H9 (cell line): ENCODE results near the gene APOBEC3G. TPM values are rescaled to one million over a fixed set of nuclear protein-coding genes. Genes with fewer than 3 reads are reported as not detected.
A peak's percentile ranks its signal among the peaks of the same experiment; 100 is the strongest.

ENCODE experiments used
- DNase-seq: peaks from one replicate; pipeline ENCODE4 v3.0.0-alpha.2; 2017
- H2AFZ ChIP-seq: one replicate; pipeline ENCODE4 v1.6.1; 2013; ENCODE audit warnings: mild to moderate bottlenecking, low read length, control low read depth, moderate library complexity
- H2AK5ac ChIP-seq: 2 replicates; pipeline ENCODE4 v1.6.1; 2013; ENCODE audit warnings: low read length, control low read depth, mixed read lengths; ENCODE audit not compliant: insufficient read length
- H2BK120ac ChIP-seq: one replicate; pipeline ENCODE4 v1.6.1; 2013; ENCODE audit warnings: low read depth, mild to moderate bottlenecking, low read length, control low read depth, inconsistent platforms; ENCODE audit not compliant: poor library complexity, severe bottlenecking
- H2BK12ac ChIP-seq: 2 replicates; pipeline ENCODE4 v1.6.1; 2013; ENCODE audit warnings: low read length, control low read depth, mixed read lengths, low read depth; ENCODE audit not compliant: insufficient read length
- H2BK15ac ChIP-seq: 2 replicates; pipeline ENCODE4 v1.6.1; 2013; ENCODE audit warnings: low read depth, low read length, control low read depth
- H2BK20ac ChIP-seq: one replicate; pipeline ENCODE4 v1.6.1; 2013; ENCODE audit warnings: low read depth, mild to moderate bottlenecking, low read length, control low read depth, inconsistent platforms; ENCODE audit not compliant: poor library complexity, severe bottlenecking
- H2BK5ac ChIP-seq: 2 replicates; pipeline ENCODE4 v1.6.1; 2013; ENCODE audit warnings: low read length, control low read depth, mixed read lengths; ENCODE audit not compliant: insufficient read length
- H3K14ac ChIP-seq: 2 replicates; pipeline ENCODE4 v1.6.1; 2013; ENCODE audit warnings: low read length, control low read depth; ENCODE audit not compliant: insufficient read depth
- H3K18ac ChIP-seq: 2 replicates; pipeline ENCODE4 v1.6.1; 2013; ENCODE audit warnings: low read depth, mild to moderate bottlenecking, mixed read lengths, low read length, control low read depth; ENCODE audit not compliant: insufficient read length
- H3K23ac ChIP-seq: 2 replicates; pipeline ENCODE4 v1.6.1; 2013; ENCODE audit warnings: low read length, control low read depth, mixed read lengths, low read depth; ENCODE audit not compliant: insufficient read length
- H3K23me2 ChIP-seq: 2 replicates; pipeline ENCODE4 v1.6.1; 2013; ENCODE audit warnings: low read depth, mild to moderate bottlenecking, mixed read lengths, low read length, control low read depth; ENCODE audit not compliant: insufficient read length, poor library complexity, severe bottlenecking
- H3K27ac ChIP-seq: 2 replicates; pipeline ENCODE4 v1.5.1; 2013; ENCODE audit warnings: low read length, control low read depth, mixed read lengths, low read depth; ENCODE audit not compliant: insufficient read length
- H3K27me3 ChIP-seq: 2 replicates; pipeline ENCODE4 v1.6.1; 2013; ENCODE audit warnings: low read length, control low read depth, inconsistent platforms; ENCODE audit not compliant: insufficient read depth
- H3K4ac ChIP-seq: 2 replicates; pipeline ENCODE4 v1.6.1; 2013; ENCODE audit warnings: low read depth, mild to moderate bottlenecking, control low read depth, inconsistent platforms, low read length, moderate library complexity
- H3K4me1 ChIP-seq: 2 replicates; pipeline ENCODE4 v1.6.1; 2013; ENCODE audit warnings: low read length, control low read depth, inconsistent platforms; ENCODE audit not compliant: insufficient read depth
- H3K4me2 ChIP-seq: 2 replicates; pipeline ENCODE4 v1.6.1; 2013; ENCODE audit warnings: low read length, control low read depth, mixed read lengths; ENCODE audit not compliant: insufficient read length, insufficient read depth
- H3K56ac ChIP-seq: 2 replicates; pipeline ENCODE4 v1.6.1; 2013; ENCODE audit warnings: low read depth, mild to moderate bottlenecking, mixed read lengths, low read length, control low read depth; ENCODE audit not compliant: insufficient read length
- H3K79me1 ChIP-seq: 2 replicates; pipeline ENCODE4 v1.6.1; 2013; ENCODE audit warnings: low read depth, mild to moderate bottlenecking, moderate library complexity, low read length, control low read depth, inconsistent platforms; ENCODE audit not compliant: insufficient read depth, poor library complexity, severe bottlenecking
- H3K79me2 ChIP-seq: 2 replicates; pipeline ENCODE4 v1.6.1; 2013; ENCODE audit warnings: low read length, control low read depth, inconsistent platforms; ENCODE audit not compliant: insufficient read depth
- H3K9ac ChIP-seq: 2 replicates; pipeline ENCODE4 v1.6.1; 2013; ENCODE audit warnings: low read length, control low read depth, mixed read lengths; ENCODE audit not compliant: insufficient read length; ENCODE audit errors: extremely low read depth
- H3K9me3 ChIP-seq: one replicate; pipeline ENCODE4 v1.6.1; 2013; ENCODE audit warnings: low read depth, low read length, inconsistent platforms; ENCODE audit not compliant: control insufficient read depth
- H3T11ph ChIP-seq: one replicate; pipeline ENCODE4 v1.6.1; 2013; ENCODE audit warnings: mild to moderate bottlenecking, low read length, control low read depth, inconsistent platforms
- H4K20me1 ChIP-seq: one replicate; pipeline ENCODE4 v1.6.1; 2013; ENCODE audit not compliant: control insufficient read depth, insufficient read length, insufficient read depth
- H4K5ac ChIP-seq: 2 replicates; pipeline ENCODE4 v1.6.1; 2013; ENCODE audit warnings: low read depth, mild to moderate bottlenecking, mixed read lengths, low read length, control low read depth; ENCODE audit not compliant: insufficient read length
- H4K8ac ChIP-seq: replicated peaks from 2 replicates; pipeline ENCODE4 v1.6.1; 2013; ENCODE audit warnings: low read length, control low read depth, mixed read lengths, low read depth; ENCODE audit not compliant: insufficient read length
- H4K91ac ChIP-seq: 2 replicates; pipeline ENCODE4 v1.6.1; 2013; ENCODE audit warnings: low read depth, mild to moderate bottlenecking, moderate library complexity, mixed read lengths, low read length, control low read depth; ENCODE audit not compliant: insufficient read length
- H3K27ac Mint-ChIP-seq, 3 experiments: 2 replicates in 2 of 3; 3 replicates in 1 of 3; pipeline ENCODE4 v1.8.0; 2020 to 2021; ENCODE audit warnings: mixed read lengths in 3 of 3, mild to moderate bottlenecking in 1 of 3, moderate library complexity in 1 of 3
- H3K27me3 Mint-ChIP-seq: 2 replicates; pipeline ENCODE4 v1.8.0; 2021; ENCODE audit warnings: low read depth, mild to moderate bottlenecking, moderate library complexity, mixed read lengths
- H3K36me3 Mint-ChIP-seq, 3 experiments: 2 replicates in 2 of 3; 3 replicates in 1 of 3; pipeline ENCODE4 v1.8.0; 2020 to 2021; ENCODE audit warnings: low read depth in 3 of 3, mixed read lengths in 3 of 3; ENCODE audit not compliant: insufficient read depth in 1 of 3
- H3K4me1 Mint-ChIP-seq, 2 experiments: 2 replicates each; pipeline ENCODE4 v1.8.0; 2020; ENCODE audit warnings: mixed read lengths in 2 of 2
- H3K4me3 Mint-ChIP-seq, 2 experiments: 2 replicates in 1 of 2; 3 replicates in 1 of 2; pipeline ENCODE4 v1.8.0; 2020 to 2021; ENCODE audit warnings: mild to moderate bottlenecking in 2 of 2, mixed read lengths in 2 of 2, moderate library complexity in 1 of 2
- H3K9me3 Mint-ChIP-seq, 2 experiments: 2 replicates in 1 of 2; 3 replicates in 1 of 2; pipeline ENCODE4 v1.8.0; 2020; ENCODE audit warnings: mild to moderate bottlenecking in 2 of 2, mixed read lengths in 2 of 2, moderate library complexity in 1 of 2
- CTCF ChIP-seq: fragments of 200-600 bp; sonication (generic); conservative IDR thresholded peaks from 3 replicates; pipeline ENCODE4 v1.8.0; 2021; ENCODE audit warnings: antibody characterized with exemption, mild to moderate bottlenecking
- WGBS: extraction: QIAGEN DNeasy Blood & Tissue Kit; methylation state at CpG from one replicate; pipeline ENCODE4 v1.1.7; 2013; ENCODE audit warnings: missing lambda C conversion rate, low lambda C conversion rate, mixed read lengths; ENCODE audit not compliant: insufficient read length; ENCODE audit errors: extremely low coverage; 5-methylcytosine and 5-hydroxymethylcytosine counted together
- total RNA-seq: library from RNA; stranded (reverse); gene quantifications from 2 replicates; pipeline ENCODE4 v1.2.1, GENCODE V29; 2021

Gene APOBEC3G
- total RNA-seq, 1 experiment from 2014 or later = 2.4 TPM

- no peak overlapping the region for H3T11ph ChIP-seq
- no peak overlapping the region for H3K4me3 Mint-ChIP-seq
- no peak overlapping the region for H3K4me2 ChIP-seq
- no peaks in the 10 kb centered on the region for H4K20me1 ChIP-seq
- no peak overlapping the region; a peak in 1 of 7 replicates for H3K27ac Mint-ChIP-seq
- H3K79me1 ChIP-seq = no peaks in the 10 kb centered on the region
- H3K23ac ChIP-seq = no peak overlapping the region
- no peak overlapping the region for H3K27ac ChIP-seq
- no peak overlapping the region for H2BK120ac ChIP-seq
- no CpG with 5 or more reads among the region's 35 CpGs for WGBS
- no peaks in the 10 kb centered on the region for H3K79me2 ChIP-seq
- H4K8ac ChIP-seq = no peak overlapping the region
- no peak overlapping the region for H2BK5ac ChIP-seq
- peaks cover 31 to 39% of the 10 kb centered on the region in 2 experiments for H3K4me1 Mint-ChIP-seq
- no peak overlapping the region for H2BK20ac ChIP-seq
- no peak overlapping the region for H2BK15ac ChIP-seq
- H4K91ac ChIP-seq = no peak overlapping the region
- H3K56ac ChIP-seq = no peak overlapping the region
- H3K4ac ChIP-seq = no peak overlapping the region
- H3K9ac ChIP-seq = no peak overlapping the region
- H4K5ac ChIP-seq = no peak overlapping the region
- no peak for TF ChIP-seq CTCF
- H2BK12ac ChIP-seq = no peak overlapping the region
- no peak overlapping the region for H3K14ac ChIP-seq
- H3K9me3 Mint-ChIP-seq = no peaks in the 10 kb centered on the region
- peaks cover 3% of the 10 kb centered on the region; the same call in 1 of the 2 replicates for H3K27me3 Mint-ChIP-seq
- H3K27me3 ChIP-seq = no peaks in the 10 kb centered on the region
- no peaks in the 10 kb centered on the region for H3K9me3 ChIP-seq
- H3K18ac ChIP-seq = no peak overlapping the region
- H3K4me1 ChIP-seq = peaks cover 4% of the 10 kb centered on the region; the same call in 1 of the 2 replicates
- H3K23me2 ChIP-seq = no peaks in the 10 kb centered on the region
- H2AK5ac ChIP-seq = no peak overlapping the region
- DNase-seq = peak; percentile 35
- no peak overlapping the region for H2AFZ ChIP-seq
- H3K36me3 Mint-ChIP-seq = no peaks in the 10 kb centered on the region; a peak in 1 of 7 replicates
Measured at GRCh38 chr22:39134366-39135091, 57.5 kb downstream of the APOBEC3G start.
